Activated gamma-delta T cell treated with Interleukin-2 at 50 U/mL for 16 hours (primary cell): ENCODE results near the gene SPIB.

Experiments
- DNase-seq: peaks from one replicate; pipeline ENCODE4 v3.0.0-alpha.2; 2020

SPIB gene

DNA sequence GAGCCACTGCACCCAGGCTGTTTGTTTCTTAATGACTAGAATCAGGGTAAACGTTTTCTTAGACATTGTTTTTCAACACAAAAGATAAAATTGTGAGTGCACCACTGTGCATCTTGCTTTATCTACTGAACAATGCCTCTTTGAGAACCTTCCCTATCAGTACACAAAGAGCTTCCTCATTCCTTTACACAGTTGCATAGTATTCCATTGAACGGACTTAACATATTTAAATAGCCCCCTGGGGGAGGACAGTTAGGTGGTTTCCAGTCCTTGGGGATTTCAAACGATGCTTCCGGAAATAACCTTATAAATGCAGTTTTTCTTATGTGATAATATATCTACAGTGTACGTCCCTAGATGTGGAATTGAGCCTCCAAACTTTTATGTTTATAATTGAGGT is 26.0 kb upstream of the SPIB start:
- no peak for DNase-seq

DNA sequence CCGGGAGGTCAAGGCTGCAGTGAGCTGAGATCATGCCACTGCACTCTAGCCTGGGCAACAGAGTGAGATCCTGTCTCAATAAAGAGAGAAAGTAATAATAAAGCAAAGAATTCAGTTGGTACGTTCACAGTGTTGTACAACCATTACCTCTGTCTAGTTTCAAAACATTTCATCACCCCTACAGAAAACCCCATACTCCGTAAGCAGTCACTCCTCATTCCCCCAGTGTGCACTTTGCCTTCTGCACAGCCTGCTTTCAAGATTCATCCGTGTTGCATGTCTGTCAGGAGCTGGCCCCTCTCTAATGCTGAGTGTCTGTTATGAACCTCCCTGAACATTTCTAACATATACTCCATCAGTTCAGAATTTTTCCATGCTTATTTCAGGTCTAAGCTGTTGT is 25.1 kb upstream of the SPIB start:
- no peak for DNase-seq

DNA sequence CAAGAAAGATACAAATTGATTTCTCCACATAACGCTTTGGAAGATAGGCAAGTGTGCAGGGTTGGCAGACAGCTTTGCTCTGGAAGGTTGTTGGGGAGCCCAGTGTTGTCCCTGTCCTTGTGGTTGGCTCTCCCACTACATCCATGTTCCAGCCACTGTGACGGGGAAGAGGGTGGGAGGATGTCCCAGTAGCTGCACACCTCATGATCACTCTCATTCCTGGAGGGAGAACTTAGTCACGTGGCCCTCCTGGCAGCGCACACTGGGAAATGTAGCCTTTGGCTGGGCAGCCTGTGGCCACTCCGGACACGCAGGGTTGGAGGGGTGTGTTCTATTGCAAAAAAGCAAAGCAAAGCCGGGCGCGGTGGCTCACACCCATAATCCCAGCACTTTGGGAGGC is 24.7 kb upstream of the SPIB start:
- no peak for DNase-seq

DNA sequence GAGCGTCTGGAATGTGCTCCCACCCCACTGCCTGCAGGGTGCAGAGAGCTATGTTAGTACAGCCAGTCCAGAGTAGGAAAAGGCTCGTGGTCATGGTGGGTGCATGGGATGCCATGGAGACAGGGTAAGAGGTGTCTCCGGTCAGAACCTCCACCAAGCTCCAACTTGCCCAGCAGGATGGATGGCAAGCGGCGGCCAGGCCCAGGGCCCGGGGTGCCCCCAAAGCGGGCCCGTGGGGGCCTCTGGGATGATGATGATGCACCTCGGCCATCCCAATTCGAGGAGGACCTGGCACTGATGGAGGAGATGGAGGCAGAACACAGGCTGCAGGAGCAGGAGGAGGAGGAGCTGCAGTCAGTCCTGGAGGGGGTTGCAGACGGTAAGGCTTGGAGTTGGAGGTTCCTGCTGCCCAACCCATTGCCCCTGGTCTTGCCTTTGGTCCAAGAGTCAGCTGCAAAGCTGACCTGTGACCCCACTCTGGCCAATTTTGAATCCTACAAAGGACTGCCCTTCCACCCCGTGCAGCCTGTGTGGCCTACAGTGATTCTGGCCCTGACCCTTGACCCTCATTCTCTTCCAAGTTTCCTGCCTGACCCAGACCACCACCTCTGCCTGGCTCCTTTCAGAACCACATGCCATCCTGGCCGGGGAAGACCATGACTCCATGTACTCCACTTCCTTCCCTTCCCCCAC is 19.9 kb upstream of the SPIB start:
- DNase-seq: no peak

DNA sequence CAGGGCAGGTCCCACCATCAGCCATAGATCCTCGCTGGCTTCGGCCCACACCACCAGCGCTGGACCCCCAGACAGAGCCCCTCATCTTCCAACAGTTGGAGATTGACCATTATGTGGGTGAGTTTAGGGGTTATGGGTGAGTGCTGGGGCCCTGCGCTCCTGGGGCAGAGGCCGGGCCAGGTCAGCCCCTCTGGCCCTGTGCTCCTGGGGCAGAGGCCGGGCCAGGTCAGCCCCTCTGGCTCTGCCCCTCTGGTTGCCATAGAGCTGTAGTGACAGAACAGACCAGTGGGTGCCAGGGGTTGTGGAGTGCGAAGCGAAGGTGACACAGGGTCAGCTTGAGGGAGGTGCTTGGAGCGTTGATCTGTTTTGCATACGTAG is 19.4 kb upstream of the SPIB start:
- no peak for DNase-seq

DNA sequence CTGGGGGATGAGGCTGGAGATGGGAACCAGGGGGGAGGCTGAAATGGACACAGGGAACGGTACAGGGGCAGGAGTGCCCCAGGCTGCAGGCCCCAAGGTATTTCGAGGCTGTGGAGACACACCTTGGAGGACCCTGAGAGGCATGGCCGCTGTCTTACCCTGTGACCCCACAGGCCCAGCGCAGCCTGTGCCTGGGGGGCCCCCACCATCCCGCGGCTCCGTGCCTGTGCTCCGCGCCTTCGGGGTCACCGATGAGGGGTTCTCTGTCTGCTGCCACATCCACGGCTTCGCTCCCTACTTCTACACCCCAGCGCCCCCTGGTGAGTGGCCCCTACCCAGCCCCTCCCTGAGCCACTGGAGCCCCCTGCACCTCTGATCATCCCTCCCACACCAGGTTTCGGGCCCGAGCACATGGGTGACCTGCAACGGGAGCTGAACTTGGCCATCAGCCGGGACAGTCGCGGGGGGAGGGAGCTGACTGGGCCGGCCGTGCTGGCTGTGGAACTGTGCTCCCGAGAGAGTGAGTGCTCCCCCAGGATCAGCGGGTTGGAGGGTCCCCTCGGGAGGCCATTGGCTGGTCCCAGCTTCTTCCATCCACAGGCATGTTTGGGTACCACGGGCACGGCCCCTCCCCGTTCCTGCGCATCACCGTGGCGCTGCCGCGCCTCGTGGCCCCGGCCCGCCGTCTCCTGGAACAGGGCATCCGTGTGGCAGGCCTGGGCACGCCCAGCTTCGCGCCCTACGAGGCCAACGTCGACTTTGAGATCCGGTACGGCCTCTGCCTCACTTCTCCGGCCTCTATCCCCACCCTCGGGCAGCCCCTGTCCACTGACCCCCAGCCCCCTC is 16.9 kb upstream of the SPIB start:
- no peak for DNase-seq

DNA sequence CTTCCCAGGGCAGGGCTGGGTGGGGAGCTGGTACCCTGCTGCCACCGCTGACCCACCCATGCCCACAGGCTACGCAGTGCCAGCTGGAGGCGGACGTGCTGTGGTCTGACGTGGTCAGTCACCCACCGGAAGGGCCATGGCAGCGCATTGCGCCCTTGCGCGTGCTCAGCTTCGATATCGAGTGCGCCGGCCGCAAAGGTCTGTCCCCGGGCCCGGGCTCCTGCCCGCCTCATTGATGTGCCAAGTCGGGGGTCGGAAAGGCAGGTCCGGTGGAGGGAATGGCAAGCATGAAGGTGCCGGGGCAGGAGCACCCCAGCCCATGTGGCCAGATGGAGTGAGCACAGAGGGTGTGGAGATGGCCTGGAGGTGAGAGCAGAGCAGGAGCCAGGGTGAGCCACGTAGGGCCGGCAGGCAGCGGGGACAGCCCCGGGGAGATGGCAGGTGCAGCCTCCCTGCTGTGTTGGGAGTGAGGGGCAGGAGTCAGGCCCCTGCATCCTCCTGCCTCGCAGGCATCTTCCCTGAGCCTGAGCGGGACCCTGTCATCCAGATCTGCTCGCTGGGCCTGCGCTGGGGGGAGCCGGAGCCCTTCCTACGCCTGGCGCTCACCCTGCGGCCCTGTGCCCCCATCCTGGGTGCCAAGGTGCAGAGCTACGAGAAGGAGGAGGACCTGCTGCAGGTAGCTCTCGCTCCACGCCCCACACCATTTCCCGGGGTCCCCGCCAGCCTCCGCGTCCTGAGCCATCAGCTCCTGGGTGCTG is 16.0 kb upstream of the SPIB start:
- DNase-seq: no peak

DNA sequence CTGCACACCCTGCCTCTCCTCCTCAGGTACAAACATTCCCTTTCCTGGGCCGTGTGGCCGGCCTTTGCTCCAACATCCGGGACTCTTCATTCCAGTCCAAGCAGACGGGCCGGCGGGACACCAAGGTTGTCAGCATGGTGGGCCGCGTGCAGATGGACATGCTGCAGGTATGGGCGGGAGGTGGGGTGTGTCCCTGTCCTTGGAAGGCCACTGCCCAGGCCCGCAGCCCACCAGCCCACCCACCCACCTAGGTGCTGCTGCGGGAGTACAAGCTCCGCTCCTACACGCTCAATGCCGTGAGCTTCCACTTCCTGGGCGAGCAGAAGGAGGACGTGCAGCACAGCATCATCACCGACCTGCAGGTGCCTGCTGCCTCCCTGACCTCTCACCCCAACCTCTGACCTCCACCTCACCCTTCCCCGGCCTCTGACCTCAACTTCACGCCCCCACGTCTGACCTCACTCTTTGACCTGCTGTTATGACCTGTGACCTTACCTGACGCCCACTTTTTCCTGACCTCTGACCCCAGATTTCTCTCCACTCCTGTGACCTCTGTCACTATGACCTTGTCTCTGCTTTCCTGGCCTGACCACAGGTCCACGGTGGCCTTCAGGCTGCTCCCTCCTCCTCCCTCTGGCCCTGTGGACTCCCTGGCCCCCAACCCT is 12.4 kb upstream of the SPIB start:
- DNase-seq: no peak

DNA sequence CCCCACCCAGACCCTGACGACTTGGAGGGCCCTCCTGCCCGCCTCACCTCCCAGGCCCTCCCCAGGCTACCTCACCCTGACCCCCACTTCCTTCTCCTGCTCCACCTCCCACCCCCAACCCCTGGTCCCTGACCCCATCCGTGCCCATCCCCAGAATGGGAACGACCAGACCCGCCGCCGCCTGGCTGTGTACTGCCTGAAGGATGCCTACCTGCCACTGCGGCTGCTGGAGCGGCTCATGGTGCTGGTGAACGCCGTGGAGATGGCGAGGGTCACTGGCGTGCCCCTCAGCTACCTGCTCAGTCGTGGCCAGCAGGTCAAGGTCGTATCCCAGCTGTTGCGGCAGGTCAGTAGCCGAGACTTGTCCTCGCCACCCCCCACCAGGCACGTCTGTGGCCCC is 11.9 kb upstream of the SPIB start:
- no peak for DNase-seq

DNA sequence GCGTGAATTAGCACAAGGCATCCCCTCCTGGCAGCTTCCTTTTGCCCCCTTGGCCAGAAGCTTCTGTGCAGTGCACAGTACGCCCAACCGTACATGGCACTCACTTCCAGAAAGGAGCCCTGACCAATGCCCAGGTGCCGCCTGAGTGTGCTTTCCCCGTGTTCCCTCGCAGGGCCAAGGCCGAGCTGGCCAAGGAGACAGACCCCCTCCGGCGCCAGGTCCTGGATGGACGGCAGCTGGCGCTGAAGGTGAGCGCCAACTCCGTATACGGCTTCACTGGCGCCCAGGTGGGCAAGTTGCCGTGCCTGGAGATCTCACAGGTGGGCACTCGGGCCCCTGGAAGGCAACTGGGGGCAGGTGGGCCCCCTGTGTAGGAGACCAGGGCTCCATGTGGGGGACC is 9.4 kb upstream of the SPIB start:
- no peak for DNase-seq

DNA sequence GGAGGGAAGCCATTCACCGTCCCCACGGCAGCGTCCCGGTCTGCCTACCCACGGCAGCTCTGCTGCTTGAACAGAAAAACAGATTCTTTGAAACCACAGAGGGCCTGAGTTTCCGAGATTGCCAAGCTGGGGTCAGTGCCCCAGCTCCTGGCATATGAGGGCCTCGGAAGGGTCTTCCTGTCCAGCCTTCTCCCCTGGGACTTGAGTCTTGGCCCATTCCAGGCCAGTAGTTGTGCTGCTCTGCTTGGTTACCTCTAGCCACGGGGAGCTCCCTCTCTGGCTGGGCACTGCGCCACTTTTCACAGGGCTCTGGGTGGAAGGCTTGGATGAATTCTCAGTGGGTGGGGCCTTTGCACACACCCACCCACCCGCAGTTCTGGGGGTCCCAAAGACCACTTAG is 8.6 kb upstream of the SPIB start:
- no peak for DNase-seq

DNA sequence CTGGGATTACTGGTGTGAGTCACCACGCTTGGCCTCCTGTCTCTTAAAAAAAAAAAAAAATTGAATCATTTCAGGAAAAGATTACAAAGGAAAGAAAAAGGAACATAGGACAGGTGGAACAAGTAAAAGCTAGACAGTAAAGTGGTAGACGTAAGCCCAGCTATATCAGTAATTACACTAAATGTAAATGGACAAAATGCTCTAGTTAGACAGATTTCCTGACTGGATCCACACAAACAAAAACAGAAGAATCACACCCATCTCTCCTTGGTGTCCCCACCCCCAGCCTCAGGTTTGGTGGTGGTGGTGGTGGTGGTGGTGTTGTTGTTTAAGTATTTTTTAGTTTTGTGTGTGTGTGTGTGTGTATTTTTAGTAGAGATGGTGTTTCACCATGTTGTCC is 6.3 kb upstream of the SPIB start:
- no peak for DNase-seq

DNA sequence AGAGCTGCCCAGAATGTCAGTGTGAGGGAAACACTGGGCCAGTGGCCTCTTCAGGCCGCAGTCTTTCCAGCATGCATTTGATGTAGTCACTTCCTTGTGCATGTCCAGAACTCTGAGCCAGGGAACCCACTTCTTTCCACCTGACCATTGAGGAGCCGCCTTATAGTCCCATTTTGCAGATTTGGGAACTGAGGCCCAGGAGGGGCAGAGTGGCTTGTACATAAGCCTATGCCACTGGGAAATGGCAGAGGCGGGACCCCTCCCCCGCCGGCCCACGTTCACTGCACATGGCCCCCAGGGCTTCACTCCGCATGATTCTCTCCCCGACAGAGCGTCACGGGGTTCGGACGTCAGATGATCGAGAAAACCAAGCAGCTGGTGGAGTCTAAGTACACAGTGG is 5.6 kb upstream of the SPIB start:
- no peak for DNase-seq

DNA sequence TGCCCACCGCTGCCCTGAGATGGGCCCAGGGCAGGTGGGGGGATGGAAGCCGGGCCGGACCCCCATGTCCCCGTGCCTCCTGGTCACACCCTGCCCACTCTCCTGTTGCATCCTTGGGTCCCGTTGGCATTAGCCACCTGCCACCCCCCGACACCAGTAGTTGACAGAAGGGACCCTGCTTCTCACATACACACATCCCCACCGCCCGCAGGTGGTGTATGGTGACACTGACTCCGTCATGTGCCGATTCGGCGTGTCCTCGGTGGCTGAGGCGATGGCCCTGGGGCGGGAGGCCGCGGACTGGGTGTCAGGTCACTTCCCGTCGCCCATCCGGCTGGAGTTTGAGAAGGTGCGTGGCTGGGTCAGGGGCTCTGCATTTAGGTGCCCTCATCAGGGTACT is 5.2 kb upstream of the SPIB start:
- DNase-seq: no peak

DNA sequence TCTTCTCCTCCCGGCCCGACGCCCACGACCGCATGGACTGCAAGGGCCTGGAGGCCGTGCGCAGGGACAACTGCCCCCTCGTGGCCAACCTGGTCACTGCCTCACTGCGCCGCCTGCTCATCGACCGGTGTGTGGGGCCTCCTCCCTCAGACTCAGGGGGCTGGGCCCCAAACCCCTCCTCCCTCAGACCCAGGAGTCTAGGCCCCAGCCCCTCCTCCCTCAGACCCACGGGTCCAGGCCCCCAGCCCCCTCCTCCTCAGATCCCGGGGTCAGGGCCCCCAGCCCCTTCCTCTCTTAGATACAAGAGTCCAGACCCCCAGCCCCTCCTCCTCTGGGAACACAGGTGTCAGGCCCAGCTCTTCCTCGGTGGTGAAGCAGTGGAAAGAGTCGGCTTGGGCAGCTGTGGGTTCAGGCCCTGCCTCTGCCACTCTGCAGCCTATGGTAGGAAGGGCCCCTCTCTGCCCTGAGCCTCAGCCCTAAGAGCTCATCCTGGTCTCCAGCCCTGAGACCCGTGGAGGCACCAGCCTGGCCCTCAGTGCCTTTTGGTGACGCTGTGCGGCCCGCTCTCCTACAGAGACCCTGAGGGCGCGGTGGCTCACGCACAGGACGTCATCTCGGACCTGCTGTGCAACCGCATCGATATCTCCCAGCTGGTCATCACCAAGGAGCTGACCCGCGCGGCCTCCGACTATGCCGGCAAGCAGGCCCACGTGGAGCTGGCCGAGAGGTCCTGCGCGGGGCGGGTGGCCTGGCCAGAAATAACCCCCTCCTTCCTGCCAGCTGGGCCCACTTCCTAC is 3.7 kb upstream of the SPIB start:
- DNase-seq: peak; percentile 69

DNA sequence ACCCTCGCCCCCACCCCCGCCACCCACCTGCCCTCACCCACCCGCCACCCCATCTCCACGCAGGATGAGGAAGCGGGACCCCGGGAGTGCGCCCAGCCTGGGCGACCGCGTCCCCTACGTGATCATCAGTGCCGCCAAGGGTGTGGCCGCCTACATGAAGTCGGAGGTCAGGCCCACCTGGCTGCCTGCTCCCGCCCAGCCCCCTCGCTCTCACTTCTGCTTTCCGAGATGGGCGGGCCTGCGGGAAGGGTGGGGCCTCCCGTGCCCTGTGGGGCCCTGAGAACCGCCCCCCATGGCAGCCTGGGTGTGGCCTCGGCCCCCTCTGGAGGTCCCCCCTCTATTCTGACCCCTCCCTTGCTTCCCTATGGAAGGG is 3.1 kb upstream of the SPIB start:
- no peak for DNase-seq

DNA sequence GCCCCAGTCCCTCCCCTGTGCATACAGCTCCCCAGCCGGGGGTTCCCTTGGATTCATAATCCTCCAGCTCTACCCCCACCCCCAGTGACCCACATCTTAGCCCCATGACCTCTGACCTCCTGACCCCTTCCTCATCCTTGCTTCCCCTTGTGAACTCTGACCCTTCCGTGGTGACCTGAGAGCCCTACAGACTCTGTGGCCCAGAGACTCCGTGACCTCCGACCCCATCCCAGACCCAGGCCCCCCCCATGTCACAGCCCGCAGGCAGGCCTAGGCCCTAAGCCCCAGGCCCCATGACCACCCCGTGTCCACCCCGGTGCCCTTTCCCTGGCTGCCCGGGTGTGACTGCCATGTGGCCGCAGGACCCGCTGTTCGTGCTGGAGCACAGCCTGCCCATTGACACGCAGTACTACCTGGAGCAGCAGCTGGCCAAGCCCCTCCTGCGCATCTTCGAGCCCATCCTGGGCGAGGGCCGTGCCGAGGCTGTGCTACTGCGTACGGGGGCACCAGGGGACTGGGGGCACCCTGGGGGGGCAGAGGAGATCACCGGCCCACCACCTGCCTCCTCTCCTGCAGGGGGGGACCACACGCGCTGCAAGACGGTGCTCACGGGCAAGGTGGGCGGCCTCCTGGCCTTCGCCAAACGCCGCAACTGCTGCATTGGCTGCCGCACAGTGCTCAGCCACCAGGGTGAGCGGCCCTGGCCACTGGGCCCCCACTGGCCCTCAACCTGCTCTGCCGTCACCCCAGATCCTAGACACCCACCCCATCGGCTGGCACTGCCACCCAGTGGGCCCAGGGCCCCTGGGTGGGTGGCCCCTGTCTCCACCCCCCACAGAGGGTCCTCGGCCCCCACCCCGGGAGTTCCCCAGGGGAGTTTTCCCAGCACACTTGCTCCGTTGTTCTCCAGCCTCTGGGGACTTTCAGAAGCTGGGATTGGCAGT is 2.4 kb upstream of the SPIB start:
- DNase-seq: no peak

DNA sequence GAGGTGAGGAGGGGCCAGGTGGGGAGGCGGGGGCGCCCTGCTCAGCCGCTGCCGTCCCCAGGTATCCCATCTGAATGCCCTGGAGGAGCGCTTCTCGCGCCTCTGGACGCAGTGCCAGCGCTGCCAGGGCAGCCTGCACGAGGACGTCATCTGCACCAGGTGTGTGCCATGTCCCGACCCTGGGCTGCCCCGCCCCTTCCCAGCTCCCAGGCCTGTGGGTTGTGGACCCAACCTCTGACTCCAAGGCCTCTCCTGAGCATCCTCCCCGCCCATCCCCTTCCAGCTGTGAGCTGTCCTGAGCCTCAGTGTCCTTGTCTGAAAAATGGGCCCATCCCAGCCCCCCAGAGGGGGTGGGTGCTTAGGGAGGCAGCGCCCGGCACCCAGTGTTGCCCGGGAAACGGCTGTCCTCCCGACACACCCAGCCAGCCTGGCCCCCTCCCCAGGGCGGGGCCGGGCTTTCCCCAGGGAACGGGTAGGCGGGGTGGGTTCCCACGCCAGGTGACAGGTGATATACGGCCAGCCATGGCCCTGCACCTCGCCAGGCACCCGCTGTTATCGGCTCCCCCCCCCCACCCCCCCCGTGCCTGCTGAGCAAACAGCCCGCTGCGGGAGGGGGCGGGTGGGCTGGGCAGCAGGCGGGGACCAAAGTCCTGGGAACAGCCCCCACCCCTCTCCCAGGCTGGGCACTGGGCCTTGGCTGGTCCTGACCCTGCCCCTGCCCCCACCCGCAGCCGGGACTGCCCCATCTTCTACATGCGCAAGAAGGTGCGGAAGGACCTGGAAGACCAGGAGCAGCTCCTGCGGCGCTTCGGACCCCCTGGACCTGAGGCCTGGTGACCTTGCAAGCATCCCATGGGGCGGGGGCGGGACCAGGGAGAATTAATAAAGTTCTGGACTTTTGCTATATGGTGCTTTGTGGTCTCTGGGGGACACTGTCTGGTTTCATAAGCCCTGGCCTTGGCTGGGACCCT is 1.3 kb upstream of the SPIB start:
- DNase-seq: no peak

DNA sequence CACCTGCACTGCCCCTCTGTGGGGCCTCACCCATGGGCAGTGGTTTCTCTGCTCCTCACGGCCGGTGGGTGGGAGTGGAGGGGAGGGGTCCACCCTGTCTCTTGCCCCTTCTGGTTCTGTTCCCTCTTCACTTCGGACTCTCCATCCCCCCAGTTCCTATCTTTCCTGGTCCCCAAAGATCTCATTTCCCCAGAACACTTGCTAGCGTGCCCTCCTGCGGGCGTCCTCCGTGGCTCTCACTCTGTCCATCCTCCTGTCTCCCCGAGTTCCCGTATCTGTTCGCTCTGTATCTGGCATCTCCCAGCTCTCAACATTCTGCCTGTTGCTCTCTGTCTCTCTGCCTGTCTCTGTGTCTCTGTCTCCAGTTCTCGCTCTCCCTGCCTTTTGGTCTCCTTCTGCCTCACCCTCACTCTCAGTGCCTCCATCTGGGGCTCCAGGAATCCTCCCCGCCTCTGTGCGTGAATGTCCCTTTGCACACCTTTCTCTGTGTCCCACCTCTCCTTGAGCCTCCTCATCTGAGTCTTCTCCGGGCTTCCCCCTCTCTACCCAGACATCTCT is 363 bp downstream of the SPIB start:
- DNase-seq: no peak

DNA sequence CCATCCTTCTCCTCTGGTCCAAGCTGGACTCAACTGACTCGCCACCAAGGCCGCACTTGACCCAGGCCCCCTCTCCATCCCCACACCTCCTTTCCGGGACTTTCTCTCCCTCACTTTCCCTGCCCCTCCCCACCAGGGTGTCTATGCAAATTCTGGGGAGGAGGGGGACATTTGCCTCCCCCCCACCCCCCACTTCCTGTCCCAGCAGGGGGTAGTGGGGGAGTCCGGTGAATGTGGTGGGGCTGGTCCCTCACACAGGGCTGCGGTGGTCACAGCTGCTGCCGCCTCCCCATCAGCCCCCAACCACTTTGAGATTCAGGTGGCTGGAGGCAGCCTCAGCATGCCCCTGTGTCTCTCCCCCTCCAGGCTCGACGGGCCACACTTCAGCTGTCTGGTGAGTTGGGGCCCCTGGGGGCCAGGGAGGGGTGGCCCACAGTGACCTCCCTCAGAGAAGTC is 870 bp downstream of the SPIB start:
- DNase-seq: no peak
